GM12872 (cell line): ENCODE results near the gene TMPRSS9.

Source experiments
- TF ChIP-seq, protein P1 (sequence below): IDR thresholded peaks from 3 replicates; pipeline ENCODE4 v1.5.1; 2011; ENCODE audit warnings: low read depth, mild to moderate bottlenecking, low read length, moderate library complexity; ENCODE audit not compliant: insufficient read depth

The TMPRSS9 gene

DNA sequence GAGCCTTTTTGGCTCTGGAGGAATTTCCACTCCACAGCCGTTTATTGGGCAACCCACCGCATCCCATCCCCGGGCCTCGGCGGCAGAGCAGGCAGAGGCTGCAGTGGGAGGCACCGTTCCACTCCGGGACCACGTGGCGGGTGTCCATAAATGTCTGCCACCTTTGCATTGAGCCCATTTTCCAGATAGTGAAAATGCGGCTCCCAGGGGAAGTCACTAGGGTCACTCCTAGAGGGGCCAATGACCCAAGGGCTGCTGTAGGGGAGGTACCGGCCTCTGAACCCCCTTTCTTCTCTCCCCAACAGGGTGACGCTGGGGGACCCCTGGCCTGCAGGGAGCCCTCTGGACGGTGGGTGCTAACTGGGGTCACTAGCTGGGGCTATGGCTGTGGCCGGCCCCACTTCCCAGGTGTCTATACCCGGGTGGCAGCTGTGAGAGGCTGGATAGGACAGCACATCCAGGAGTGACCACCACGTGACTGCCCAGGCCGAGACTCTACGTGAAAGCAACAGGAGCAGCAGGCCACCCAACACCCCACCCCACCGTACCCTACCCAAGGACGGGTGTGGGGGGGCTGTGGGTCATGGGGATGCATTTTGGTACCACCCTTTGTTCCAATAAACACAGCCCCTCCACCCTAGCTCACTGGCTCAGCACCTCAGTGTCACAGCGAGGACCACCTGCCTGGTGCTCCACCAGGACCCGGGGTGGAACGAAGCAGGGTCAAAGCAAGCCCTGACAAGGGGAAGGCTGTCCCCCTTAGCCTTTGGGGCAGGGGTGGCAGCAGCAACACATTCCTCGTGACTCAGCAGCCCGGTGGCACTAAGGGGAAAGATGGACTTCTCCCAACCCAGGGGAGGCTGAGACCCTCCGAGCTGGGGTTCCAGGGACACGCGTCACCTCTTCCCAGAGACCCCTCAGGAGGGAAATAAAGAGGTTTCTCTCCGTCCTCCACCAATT, 65.8 kb downstream of the TMPRSS9 start:
- TF ChIP-seq, protein P1, sequence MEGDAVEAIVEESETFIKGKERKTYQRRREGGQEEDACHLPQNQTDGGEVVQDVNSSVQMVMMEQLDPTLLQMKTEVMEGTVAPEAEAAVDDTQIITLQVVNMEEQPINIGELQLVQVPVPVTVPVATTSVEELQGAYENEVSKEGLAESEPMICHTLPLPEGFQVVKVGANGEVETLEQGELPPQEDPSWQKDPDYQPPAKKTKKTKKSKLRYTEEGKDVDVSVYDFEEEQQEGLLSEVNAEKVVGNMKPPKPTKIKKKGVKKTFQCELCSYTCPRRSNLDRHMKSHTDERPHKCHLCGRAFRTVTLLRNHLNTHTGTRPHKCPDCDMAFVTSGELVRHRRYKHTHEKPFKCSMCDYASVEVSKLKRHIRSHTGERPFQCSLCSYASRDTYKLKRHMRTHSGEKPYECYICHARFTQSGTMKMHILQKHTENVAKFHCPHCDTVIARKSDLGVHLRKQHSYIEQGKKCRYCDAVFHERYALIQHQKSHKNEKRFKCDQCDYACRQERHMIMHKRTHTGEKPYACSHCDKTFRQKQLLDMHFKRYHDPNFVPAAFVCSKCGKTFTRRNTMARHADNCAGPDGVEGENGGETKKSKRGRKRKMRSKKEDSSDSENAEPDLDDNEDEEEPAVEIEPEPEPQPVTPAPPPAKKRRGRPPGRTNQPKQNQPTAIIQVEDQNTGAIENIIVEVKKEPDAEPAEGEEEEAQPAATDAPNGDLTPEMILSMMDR: no peak

DNA sequence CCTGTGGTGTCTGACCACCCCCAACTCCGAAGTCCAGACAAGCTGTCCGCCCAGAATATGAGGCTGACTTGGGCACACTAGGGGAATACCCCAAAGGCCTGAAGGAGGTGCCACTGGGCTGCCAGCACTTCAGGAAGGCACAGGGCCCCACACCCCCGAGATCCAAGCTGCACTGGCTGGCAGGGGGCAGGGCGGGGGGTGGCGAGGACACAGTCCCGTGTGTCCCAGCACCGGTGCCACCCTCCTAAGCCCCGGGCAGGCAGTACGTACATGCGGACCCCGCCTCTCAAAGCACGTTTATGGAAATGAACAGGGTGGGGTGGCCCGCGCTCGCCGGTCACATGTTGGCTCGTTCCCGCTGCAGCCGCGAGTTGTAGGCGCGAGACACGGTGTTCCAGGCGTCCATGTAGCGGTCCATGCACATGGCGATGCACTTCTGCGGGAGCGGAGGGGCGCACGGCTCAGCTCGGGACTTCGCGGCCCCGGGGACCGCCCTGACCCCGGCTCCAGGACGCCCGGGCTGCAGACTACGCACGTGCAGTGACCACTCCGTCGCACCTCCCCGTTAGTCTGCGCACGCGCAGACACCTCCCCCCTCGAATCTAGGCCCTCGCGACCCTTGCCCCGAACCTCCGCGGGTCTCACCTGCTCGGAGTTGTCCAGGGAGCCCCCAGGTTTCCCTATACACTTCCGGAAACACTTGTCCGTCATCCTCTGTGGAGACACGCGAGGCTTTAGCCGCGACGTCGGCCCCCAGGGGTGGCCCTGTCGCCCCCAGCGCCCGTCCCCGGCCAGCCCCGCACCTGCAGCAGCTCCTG, 66.8 kb downstream of the TMPRSS9 start:
- TF ChIP-seq, protein P1: no peak

DNA sequence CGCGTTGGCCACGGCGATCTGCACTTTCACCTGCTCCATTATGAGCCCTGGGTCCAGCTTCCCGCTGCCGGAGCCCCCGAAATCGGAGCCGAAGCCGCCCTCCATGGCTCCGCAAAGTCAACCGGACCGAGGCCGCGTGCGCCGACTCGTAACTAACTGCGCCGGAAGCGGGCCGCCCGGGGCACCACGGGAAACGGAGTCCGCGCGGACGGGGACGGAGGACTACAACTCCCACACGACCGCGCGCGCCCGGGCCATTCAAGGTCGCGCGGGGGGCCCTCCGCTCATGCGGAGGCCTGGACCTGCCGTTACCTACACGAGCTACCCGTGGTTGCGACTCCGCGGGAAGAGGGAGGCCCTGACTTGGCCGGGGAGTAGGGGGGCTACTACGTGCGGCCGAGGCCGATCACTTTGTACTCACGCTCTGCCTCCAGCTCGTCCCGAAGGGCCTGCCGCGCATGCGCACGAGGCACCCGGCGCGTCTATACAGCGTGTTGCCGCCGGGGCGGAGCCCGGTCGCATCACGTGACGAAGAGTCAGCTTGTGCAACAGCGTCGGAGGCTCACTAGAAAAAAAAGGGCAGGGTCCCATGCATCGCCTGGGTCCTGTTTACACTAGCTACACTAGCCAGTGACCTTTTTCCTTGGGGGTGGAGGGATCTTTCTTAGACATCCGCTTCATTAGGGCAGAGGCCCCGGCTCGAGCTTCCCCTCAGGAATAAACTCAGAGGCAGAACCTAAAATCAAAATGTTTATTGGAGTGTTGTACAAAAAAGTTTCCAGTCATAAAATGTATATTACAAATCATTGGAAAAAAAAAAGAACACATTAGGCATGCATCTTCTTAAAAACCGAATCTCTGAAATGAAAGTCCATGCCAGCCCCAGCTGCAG, 67.6 kb downstream of the TMPRSS9 start, which contains the start of gene TIMM13:
TSS of gene TIMM13 (minus strand) at position 158 of the 892 bp plus-strand sequence. CDS start at position 105, 53 bp downstream.
- TF ChIP-seq, protein P1: no peak

DNA sequence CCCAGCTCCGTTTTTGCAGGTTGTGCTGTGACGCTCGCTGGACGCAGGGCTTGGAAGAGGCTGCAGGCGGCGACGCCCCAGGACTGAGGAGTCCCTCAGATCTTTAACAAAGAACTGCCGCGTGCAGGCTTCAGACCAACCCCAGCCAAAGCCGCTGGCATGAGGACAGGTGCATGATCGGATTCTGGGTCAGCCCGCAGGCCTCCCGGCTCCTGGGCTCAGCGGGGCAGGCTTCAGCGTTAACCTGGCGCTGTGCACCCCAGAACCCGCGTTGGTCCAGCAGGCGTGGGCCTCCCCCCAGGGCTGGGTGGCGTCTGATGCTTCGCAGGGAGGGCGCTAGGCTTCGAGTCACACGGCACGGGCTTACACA, 68.2 kb downstream of the TMPRSS9 start:
- TF ChIP-seq, protein P1: no peak

DNA sequence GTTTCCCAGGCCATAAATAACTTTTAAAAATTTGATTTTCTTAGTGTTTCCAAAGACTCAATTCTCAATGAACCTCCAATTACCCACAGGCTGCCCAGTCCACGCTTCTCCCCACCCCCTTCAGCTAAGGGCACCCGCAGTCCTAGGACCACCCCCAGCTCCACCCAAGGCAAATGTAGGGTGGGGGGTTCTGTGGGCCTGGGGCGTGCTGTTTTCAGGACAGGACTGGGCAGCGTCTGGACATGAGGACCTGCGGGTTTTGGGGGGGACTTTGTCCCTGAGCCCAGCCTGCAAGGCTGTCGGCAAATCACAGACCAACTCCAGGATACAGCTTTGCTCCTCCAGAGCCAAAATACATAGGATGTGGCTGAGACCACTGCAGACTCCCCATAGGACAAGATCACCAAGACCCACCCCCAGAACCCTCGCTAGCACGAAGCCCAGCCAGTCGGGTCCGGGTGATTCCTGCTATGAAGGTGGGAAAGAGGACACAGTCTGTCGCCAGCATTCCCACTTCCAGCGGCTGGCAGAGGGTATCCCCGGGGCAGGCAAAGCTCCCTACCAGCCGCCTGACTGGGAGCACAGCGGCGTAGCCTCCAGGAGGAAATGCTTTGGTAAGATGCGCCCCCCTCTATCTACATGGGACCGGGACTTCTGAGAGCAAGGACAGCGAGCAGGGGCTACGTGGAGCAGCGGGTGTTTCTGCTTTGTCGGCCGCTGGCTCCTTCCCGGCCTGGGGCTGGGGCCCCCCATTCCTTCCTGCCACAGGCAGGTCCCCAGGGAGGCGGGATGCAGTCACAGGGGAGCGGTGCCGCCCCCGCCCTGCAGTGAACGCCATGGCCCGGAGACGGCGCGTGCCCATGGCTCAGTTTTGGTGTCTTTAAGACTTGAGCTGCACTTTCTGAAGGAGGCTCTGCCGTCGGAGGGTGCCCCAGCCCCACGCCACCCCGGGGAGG, 69.0 kb downstream of the TMPRSS9 start:
- TF ChIP-seq, protein P1: no peak

DNA sequence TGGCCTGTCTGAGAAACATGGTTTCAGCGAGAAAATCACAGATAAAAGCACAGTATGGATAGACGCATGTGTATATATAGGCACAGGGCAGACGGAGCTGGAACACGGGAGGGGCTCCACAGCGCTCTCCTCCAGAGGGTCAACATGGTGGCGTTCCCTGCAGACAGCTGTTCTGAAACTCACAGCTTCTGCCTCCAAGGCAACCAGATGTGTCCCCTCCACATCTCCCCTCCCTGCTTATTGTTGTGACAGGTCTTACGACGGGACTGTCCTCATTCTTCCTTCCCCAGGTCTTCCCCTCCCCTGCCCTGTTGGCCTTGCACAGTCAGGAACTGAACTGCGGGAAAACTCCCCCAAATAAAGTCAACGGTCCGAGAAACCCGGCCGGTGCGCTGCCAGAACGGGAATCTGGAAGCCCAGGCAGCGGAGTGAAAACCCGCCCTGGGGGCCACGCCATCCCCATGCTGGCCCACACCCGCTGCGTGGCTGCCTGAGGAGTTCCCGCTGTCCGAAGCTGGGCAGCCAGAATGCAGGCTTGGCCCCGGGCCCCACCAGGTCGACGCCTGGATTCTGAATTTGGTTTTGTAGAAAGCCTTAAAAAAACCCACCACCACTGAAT, 70.0 kb downstream of the TMPRSS9 start:
- TF ChIP-seq, protein P1: no peak
